MCF 10A (cell line): ENCODE measurements around the gene CLNK. TPM values are rescaled to one million over a fixed set of nuclear protein-coding genes. Genes with fewer than 3 reads are reported as not detected.

ENCODE experiments used
- BruUV-seq: library from RNA; stranded (reverse); fragments of 400-500 nt; replicated peaks from 2 replicates; lab custom pipeline; 2021; lab: Mats Ljungman, UMichigan
- CTCF ChIA-PET: fragments of 300-600 bp; sonication (Branson Sonifier 250); formaldehyde crosslinking; extraction: SDS; loops from one replicate; lab custom pipeline; 2021; ENCODE audit warnings: antibody characterized with exemption, inconsistent platforms; lab: Yijun Ruan, JAX
- POLR2A ChIA-PET: fragments of 300-600, 350-650 bp; sonication (Branson Sonifier 250); formaldehyde crosslinking; extraction: SDS; loops from one replicate; lab custom pipeline; 2020; ENCODE audit warnings: antibody characterized with exemption, inconsistent platforms; lab: Yijun Ruan, JAX
- DNase-seq: peaks from one replicate; pipeline ENCODE4 v3.0.0-alpha.2; 2018; ENCODE audit not compliant: unreplicated experiment
- H3K27ac Mint-ChIP-seq: one replicate; pipeline ENCODE4 v1.8.0; 2022; ENCODE audit warnings: mild to moderate bottlenecking, low read depth, mixed read lengths; ENCODE audit not compliant: unreplicated experiment
- H3K27me3 Mint-ChIP-seq: one replicate; pipeline ENCODE4 v1.8.0; 2022; ENCODE audit warnings: mixed read lengths; ENCODE audit not compliant: insufficient read depth, unreplicated experiment
- H3K36me3 Mint-ChIP-seq: one replicate; pipeline ENCODE4 v1.8.0; 2022; ENCODE audit warnings: mild to moderate bottlenecking, moderate library complexity, mixed read lengths; ENCODE audit not compliant: insufficient read depth, unreplicated experiment
- H3K4me1 Mint-ChIP-seq: one replicate; pipeline ENCODE4 v1.8.0; 2022; ENCODE audit warnings: mixed read lengths; ENCODE audit not compliant: insufficient read depth, unreplicated experiment
- H3K4me3 Mint-ChIP-seq: one replicate; pipeline ENCODE4 v1.8.0; 2022; ENCODE audit warnings: mild to moderate bottlenecking, moderate library complexity, mixed read lengths; ENCODE audit not compliant: unreplicated experiment
- H3K9me3 Mint-ChIP-seq: one replicate; pipeline ENCODE4 v1.8.0; 2022; ENCODE audit warnings: mixed read lengths; ENCODE audit not compliant: unreplicated experiment
- CTCF ChIP-seq: fragments of 200-600 bp; IDR thresholded peaks from one replicate; pipeline ENCODE4 v1.8.0; 2022; ENCODE audit warnings: antibody characterized with exemption, mild to moderate bottlenecking; ENCODE audit not compliant: unreplicated experiment
- intact Hi-C: fragments of 100-400 bp; cut with micrococcal nuclease; formaldehyde crosslinking; loops from 2 replicates; pipeline ENCODE4 v1.14.1; 2022
- total RNA-seq: library from RNA; stranded (reverse); gene quantifications from 2 replicates; pipeline ENCODE4 v1.2.3, GENCODE V29; 2022

Gene CLNK
- total RNA-seq, 1 experiment from 2014 or later = not detected

DNA sequence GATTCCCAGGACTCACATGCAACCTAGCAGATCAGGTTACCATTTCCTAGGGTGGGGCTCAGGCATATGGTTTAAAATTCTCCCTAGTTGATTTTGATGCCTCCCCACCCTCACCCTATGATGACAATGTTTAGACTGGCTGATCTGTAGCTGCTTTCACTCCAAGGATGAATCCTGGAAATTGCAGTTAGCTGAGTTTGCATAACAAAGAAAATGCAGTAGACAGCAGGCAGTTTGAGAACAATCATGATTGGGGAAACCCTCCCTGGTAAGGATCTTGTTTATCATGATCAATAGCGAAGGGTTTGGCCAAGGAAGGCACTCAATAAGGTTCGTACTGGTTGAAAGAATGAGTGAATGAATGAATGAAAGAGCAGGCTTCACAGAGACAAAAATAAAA lies 229.4 kb downstream of the CLNK start:
- Mint-ChIP-seq H3K36me3 (no peaks in the 10 kb centered on the region), H3K4me3 (no peak overlapping the region), H3K4me1 (no peaks in the 10 kb centered on the region), H3K27ac (no peak overlapping the region), H3K9me3 (peaks cover 7% of the 10 kb centered on the region), H3K27me3 (no peaks in the 10 kb centered on the region)
- ChIA-PET CTCF (no interaction called here), POLR2A (interaction anchor here (0.9 kb wide), 1 partner anchor 61 kb away, joined by 3 read pairs; no protein-coding TSS in a partner anchor)
- no TSS peak for BruUV-seq
- DNase-seq = no peak
- intact Hi-C loops = no loop called here
- no peak for TF ChIP-seq CTCF

DNA sequence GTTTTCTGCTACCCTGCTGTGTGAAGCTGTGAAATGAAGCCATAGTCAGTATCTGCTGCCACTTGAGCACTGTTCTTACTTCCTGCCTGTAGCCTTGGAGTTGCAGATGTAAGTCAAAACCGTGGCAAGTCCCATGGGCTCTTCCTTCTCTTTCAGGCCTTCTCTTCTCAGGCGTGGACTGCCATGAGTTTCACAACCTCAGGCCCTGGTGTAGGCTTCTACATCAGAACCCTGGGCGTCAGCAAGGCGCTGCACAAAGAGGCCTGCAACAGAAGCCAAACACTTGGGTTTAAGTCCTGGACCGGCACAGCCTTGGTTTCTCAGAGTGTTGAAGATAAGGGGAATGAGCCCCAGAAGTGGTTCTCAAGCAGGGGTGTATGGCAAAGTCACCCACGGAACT lies 229.8 kb downstream of the CLNK start:
- peaks cover 8% of the 10 kb centered on the region for H3K9me3 Mint-ChIP-seq
- no peak for DNase-seq
- CTCF ChIA-PET = no interaction called here
- no peak overlapping the region for H3K4me3 Mint-ChIP-seq
- TF ChIP-seq CTCF = no peak
- H3K4me1 Mint-ChIP-seq = no peaks in the 10 kb centered on the region
- intact Hi-C loops = no loop called here
- BruUV-seq = no TSS peak
- H3K27ac Mint-ChIP-seq = no peak overlapping the region
- H3K27me3 Mint-ChIP-seq = no peaks in the 10 kb centered on the region
- no peaks in the 10 kb centered on the region for H3K36me3 Mint-ChIP-seq
- POLR2A ChIA-PET = interaction anchor here (0.9 kb wide), 1 partner anchor 61 kb away, joined by 3 read pairs; no protein-coding TSS in a partner anchor

GRCh38 chr4:10454121-10454520 lies 230.4 kb downstream of the CLNK start:
- H3K27me3 Mint-ChIP-seq = no peaks in the 10 kb centered on the region
- TF ChIP-seq CTCF = no peak
- no peaks in the 10 kb centered on the region for H3K36me3 Mint-ChIP-seq
- ChIA-PET CTCF (no interaction called here), POLR2A (no interaction called here)
- H3K4me1 Mint-ChIP-seq = no peaks in the 10 kb centered on the region
- H3K4me3 Mint-ChIP-seq = no peak overlapping the region
- intact Hi-C loops = no loop called here
- no TSS peak for BruUV-seq
- H3K27ac Mint-ChIP-seq = no peak overlapping the region
- DNase-seq = no peak
- peaks cover 7% of the 10 kb centered on the region for H3K9me3 Mint-ChIP-seq

DNA sequence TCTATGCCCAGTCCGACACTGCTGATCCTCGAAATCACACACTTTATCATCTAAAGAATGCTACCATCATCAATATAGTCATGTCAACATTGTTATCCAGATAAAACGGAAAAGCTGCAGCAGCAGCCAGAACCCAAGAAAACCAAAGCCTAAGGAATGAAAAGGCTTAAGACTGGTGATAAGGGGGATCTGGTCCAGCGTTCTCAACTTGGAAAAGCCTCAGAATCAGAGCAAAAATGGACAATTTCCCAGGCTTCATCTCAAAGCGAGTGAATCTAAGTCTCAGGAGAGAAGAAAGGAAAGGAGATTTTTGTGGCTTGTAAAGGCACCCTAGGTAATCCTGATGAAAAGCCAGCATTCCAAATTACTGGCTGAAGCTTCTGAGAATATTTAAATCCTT lies 235.6 kb downstream of the CLNK start:
- no peak overlapping the region for H3K4me3 Mint-ChIP-seq
- no peak for DNase-seq
- no peaks in the 10 kb centered on the region for H3K27me3 Mint-ChIP-seq
- H3K36me3 Mint-ChIP-seq = no peaks in the 10 kb centered on the region
- ChIA-PET POLR2A (no interaction called here), CTCF (interaction anchor here (0.6 to 1.4 kb wide), 3 partner anchors 12 to 106 kb away, joined by 3 to 4 read pairs (median 3); no protein-coding TSS in a partner anchor)
- BruUV-seq = no TSS peak
- H3K4me1 Mint-ChIP-seq = no peaks in the 10 kb centered on the region
- TF ChIP-seq CTCF = no peak
- H3K9me3 Mint-ChIP-seq = peaks cover 19% of the 10 kb centered on the region
- H3K27ac Mint-ChIP-seq = no peak overlapping the region
- intact Hi-C loops = no loop called here
